Measurements from ENCODE around the gene MIA3.
A peak's percentile ranks its signal among the peaks of the same experiment; 100 is the strongest.

The MIA3 gene

GRCh38 chr1:222618880-222619596 lies 1.1 kb downstream of the MIA3 start:
- DNase-seq: peak; percentile 16

- no peak for DNase-seq
Measured at GRCh38 chr1:222620566-222620965, 2.7 kb downstream of the MIA3 start.

- DNase-seq: no peak
Measured at GRCh38 chr1:222622765-222623164, 4.9 kb downstream of the MIA3 start.

GRCh38 chr1:222623458-222623857 lies 5.6 kb downstream of the MIA3 start:
- DNase-seq: no peak

GRCh38 chr1:222624214-222624613 lies 6.3 kb downstream of the MIA3 start:
- no peak for DNase-seq

- DNase-seq: no peak
Measured at GRCh38 chr1:222627232-222627631, 9.3 kb downstream of the MIA3 start.

- no peak for DNase-seq
Measured at GRCh38 chr1:222629921-222630535, 12.1 kb downstream of the MIA3 start.

- no peak for DNase-seq
Measured at GRCh38 chr1:222631611-222632208, 13.8 kb downstream of the MIA3 start.

- DNase-seq: no peak
Measured at GRCh38 chr1:222632749-222633148, 14.9 kb downstream of the MIA3 start.

GRCh38 chr1:222634180-222635013 lies 16.5 kb downstream of the MIA3 start:
- peak; percentile 90 for DNase-seq

GRCh38 chr1:222641269-222641948 lies 23.5 kb downstream of the MIA3 start:
- DNase-seq: no peak

GRCh38 chr1:222642468-222642867 lies 24.6 kb downstream of the MIA3 start:
- no peak for DNase-seq

GRCh38 chr1:222643606-222643937 lies 25.7 kb downstream of the MIA3 start:
- no peak for DNase-seq

- DNase-seq: peak; percentile 100
Measured at GRCh38 chr1:222643938-222644635, 26.2 kb downstream of the MIA3 start.

GRCh38 chr1:222644636-222644980 lies 26.7 kb downstream of the MIA3 start:
- DNase-seq: peak; percentile 56

GRCh38 chr1:222652676-222653075 lies 34.8 kb downstream of the MIA3 start:
- no peak for DNase-seq

GRCh38 chr1:222653178-222653827 lies 35.4 kb downstream of the MIA3 start:
- no peak for DNase-seq

- peak; percentile 98 for DNase-seq
Measured at GRCh38 chr1:222654849-222655248, 37.0 kb downstream of the MIA3 start.

GRCh38 chr1:222656391-222657155 lies 38.7 kb downstream of the MIA3 start:
- DNase-seq: peak; percentile 81

GRCh38 chr1:222657899-222658298 lies 40.0 kb downstream of the MIA3 start:
- no peak for DNase-seq

GRCh38 chr1:222663431-222663934 lies 45.6 kb downstream of the MIA3 start:
- no peak for DNase-seq

All from inflammatory macrophage treated with lipopolysaccharide for 4 hours (primary cell).